ENCODE measurements around the gene RAB3A.

RAB3A gene

DNA sequence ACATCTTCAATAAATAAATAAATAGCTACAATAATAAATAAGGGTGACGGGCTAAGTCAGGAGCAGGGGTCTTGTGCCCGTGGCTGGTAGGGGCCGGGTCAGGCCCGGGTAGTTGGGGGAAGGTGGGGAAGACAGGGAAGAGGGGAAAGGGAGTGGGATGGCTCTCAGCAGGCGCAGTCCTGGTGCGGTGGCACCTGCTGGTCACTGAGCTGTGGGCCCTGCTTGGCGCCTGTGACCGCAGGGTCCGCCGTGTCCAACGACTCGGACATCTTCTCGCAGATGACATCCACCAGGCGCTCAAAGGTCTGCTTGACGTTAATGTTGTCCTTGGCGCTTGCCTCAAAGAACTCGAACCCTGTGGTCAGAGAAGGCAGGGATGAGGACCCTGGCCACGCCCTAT, 6.5 kb downstream of the RAB3A start:
- DNase-seq, result no peak

DNA sequence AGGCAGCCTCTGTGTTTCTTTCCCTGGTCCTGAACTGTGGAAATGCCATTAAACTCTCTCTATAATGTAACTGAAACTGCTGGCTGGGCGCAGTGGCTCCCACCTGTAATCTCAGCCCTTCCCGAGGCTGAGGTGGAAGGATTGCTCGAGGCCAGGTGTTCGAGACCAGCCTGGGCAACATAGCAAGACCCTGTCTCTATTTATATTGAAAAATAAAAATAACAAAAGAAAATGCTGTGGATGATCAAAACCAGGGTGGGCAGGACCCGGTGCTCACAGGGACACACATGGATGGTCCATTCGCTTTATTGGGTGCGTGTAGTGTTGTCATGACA, 7.4 kb downstream of the RAB3A start:
- DNase-seq, result no peak

DNA sequence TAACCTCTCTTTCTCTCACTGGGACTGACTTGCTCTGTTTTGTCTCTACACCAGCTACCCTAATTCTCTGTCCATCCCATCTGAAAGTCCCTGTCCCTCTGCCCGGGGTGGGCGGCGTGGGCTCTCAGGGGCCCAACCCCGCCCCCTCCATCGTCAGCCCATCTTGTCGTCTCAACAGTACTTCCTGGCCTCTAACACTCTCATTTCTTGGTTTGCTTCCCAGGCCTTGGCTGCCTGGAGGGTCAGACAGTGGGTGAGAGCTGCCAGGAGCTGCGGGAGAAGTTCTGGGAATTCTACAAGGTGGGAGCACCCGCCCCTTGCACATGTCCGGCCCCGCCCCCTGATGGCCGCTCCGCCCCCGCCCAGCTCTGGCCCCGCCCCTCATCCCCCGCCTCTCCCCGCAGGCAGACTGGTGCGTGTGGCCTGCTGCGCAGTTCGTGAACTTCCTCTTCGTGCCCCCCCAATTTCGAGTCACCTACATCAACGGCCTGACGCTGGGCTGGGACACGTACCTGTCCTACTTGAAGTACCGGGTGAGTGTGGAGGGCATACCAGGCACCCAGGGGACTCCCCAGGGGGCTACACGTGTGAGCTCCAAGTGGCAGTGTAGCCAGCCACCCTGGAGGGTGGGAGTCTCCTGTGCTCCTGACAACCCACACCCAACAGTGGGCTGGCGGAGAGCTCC, 9.1 kb downstream of the RAB3A start:
- DNase-seq, result no peak

DNA sequence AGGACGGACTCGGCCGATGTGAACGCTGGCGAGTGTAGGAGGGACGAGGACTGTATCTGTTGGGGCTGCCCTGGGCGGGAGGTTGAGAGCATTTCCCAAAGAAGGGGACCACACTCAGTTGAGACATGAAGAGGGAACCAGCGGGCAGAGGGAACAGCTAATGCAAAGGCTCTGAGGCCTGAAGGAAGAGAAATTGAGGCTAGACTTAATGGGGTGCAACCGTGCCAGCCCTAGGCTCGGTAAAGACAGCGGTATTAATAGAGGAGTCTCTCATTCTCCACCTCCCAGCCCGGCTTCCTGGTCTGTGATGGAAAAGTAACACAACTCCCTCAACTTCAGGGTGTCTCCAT, 9.7 kb downstream of the RAB3A start:
- no peak for DNase-seq

DNA sequence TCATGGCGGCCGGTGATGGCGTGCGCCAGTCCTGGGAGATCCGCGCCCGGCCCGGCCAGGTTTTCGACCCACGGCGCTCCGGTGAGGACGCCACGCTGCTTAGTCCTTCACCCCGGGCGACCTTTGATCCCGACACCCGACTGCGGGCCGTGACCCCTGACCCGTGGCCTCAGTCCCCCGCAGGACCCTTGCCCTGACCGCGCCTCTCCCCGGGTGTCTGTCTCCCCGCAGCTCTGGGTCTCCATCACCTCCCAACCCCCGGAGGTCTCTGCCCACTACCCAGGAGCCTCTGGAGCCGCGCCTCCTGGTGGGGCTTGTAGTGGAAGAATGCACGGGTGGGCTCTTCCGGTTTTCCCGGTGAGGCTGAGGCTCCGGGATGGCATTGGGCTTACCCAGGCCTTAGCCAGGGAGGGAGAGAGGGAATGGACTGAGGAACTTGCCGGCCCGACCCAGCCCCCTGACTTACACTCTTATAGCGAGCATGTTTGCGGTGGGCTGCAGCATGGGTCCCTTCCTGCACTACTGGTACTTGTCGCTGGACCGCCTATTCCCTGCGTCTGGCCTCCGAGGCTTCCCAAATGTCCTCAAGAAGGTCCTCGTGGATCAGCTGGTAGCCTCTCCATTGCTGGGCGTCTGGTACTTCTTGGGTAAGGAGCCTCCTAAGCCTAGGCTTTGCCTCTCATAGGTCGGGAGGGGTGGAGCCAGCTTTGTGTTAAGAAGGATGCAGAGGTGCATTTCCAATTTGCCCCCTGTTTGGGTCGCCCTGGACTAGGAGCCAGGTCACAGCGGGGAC, 10.3 kb downstream of the RAB3A start:
- no peak for DNase-seq

DNA sequence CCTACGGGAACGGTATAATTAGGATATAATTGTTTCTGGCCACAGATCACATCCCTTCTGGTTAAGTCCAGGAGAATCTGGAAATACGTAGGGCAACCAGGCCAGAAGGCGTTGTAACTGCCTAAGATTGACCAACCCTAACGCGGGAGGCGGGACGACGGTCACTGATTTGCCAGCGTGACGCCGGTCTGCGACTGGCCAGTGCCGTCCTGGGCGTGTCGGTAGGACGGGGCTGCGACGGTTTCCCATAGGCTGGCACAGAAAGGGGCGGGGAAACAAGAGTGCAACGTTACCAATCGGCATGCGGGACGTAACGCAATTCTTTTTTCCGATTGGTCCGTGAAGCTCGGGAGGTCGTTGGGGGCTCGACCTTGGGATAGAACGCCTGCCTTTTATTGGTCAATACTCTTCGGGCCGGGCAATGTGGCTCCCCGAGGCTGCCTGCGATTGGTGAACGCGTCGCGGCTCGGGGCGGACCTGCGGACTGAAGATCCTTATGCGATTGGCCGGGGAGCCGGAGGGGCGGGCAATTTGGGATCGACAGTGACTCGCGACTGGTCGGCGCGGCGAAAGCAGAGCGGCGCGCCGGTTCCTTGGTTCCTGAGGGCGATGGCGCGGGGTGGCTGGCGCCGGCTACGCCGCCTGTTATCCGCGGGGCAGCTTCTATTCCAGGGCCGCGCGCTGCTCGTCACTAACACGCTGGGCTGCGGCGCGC, 11.0 kb downstream of the RAB3A start, which contains the start of gene MPV17L2:
Gene MPV17L2, plus strand, starts transcription at position 546 of the 715 bp plus-strand sequence. Its CDS starts 64 bp downstream, at position 610.
- peak; percentile 100 for DNase-seq

DNA sequence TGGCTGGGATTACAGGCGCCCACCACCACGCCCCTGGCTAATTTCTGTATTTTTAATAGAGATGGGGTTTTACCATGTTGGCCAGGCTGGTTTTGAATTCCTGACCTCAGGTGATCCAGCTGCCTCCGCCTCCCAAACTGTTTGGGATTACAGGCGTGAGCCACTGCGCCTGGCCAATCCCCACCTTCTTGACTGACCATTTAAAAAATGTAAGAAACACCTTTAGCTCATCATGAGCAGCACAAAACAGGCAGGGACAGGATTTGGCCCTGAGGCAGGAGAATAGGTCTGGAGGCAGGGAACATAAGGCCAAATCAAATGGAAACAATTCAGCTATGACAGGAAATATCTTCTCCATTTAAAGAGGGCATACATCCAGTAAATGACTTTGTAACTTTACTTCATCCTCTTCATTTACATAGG, 12.2 kb downstream of the RAB3A start:
- DNase-seq, result no peak

DNA sequence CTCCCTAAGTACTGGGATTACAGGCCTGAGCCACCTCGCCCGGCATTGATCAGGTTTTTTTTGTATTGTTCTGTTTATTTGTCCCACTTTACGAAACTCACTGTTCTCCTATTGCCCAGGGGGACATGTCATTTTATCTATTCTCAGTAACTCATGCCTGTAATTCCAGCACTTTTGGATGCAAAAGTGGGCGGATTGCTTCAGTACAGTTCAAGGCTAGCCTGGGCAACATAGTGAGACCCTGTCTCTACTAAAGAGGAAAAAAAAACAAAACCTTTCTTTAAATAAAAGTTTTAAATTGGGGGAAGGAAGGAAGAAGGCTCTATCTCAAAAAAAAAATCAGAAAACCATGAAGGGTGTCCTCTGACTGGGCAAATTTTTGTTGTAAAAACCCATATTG, 13.6 kb downstream of the RAB3A start:
- no peak for DNase-seq

DNA sequence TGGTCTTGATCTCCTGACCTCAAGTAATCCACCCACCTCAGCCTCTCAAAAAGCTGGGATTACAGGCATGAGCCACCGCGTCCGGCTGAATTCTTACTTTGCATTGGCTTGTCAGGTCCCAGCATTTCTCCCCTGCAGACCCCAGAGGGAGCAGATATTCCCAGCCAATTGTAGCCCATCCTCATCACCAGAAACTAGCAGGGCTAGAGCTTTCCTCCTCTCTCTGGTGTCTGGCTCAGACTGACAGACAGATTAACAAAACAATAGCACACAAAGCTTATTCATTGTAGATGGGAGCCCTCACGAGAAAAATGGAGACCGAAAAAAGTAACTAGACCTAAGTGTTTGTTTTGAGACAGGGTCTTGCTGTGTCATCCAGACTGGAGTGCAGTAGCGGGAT, 18.3 kb downstream of the RAB3A start:
- DNase-seq, result no peak

DNA sequence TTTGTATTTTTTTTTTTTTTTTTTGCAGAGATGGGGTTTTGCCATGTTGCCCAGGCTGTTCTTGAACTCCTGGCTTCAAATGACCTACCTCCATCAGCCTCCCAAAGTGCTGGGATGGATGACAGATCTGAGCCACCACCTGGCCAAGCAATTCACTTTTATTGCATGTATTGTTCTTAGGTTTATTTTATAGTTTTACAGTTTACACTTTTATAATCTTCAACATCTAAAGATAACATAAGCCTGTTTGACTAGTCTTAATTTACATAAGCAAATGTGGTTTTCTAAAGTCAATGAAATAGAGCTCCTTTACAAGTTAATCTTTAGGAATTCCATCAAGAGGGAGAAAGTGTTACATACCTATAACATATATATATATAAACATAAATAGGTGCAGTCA, 20.3 kb downstream of the RAB3A start:
- no peak for DNase-seq

DNA sequence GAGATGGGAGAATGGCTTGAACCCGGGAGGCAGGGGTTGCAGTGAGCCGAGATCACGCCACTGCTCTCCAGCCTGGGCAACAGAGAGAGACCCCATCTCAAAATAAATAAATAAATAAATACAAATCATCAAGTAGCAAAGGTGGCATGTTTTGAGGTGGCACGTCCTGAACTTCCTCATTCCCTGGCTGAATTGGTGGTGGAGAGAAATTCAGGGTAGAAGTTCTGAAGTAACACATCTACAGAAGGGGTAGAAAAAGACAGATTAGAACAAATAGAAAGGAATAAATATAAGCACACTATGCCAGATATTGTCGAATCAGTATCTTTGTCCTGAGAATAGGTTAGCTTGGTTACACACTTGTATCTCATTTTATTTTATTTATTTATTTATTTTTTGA, 23.9 kb downstream of the RAB3A start:
- no peak for DNase-seq

DNA sequence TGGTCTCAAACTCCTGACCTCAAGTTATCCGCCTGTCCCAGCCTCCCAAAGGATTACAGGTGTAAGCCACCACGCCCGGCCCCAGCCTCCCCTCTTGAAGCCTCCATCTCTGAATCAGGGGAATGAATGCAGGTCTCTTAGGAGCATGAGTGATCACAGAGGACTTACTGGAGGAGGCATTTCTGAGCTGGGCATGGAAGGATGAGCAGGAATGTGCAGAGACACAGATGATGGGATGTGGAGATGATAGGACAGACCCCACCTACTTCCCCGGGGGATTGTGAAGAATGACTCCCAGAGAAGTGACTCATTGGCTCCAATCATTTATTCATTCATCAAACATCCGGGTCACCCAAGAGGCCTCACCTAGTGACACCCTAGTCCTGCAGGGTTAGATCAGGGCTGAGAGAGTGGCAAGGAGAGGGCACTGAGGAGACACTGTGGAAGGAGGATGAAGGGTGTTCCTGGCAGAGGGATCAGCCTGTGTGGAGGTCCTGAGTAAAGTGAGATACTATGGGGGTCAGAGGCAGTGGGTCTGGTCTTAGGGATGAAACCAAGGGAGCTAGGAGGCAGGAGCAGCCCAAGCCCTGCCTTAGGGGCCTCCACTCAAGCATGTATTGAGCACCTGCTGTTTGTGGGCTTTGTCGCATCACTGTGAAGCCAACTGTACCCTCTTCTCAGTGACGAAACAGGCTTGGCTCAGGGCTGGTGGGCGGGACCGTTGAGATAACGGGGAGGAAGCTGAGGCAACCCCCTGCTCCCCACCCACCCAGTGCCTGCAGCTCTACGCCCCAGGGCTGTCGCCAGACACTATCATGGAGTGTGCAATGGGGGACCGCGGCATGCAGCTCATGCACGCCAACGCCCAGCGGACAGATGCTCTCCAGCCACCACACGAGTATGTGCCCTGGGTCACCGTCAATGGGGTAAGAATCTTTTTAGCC, 27.2 kb downstream of the RAB3A start:
- no peak for DNase-seq

DNA sequence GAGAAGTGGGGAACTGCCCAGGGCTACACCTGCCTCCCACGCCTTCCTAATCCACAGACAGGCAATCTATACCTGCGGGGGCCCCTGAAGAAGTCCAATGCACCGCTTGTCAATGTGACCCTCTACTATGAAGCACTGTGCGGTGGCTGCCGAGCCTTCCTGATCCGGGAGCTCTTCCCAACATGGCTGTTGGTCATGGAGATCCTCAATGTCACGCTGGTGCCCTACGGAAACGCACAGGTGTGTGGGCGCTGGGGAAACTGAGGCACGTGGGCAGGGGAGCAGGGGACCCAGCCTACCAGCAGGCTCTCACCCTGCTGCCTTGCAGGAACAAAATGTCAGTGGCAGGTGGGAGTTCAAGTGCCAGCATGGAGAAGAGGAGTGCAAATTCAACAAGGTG, 28.9 kb downstream of the RAB3A start:
- DNase-seq, result no peak

DNA sequence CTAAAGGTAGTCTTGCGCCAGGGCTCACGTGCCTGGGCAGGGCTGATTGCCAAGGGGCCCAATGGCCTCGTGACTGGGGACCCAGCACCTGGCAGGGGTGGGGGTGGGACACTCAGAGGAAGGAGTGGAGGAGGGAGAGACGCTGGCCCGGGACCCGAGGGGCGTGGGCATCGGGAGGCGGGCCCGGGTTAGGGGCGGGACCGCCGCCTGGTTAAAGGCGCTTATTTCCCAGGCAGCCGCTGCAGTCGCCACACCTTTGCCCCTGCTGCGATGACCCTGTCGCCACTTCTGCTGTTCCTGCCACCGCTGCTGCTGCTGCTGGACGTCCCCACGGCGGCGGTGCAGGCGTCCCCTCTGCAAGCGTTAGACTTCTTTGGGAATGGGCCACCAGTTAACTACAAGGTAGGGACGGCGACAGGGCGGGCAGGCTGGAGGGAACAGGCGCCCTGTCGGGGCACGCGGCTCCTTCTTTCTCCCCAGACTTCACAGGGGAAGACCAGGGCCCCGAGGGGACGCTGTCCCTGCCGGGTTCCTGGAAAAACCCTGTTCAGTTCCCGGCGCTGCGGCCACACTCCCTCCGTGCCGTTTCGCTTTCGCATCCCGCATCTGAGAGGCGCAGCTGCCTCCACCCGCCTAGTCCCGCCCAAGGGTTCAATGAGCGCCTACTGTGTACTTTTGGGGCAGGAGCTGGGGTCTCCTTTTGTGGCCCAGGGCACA, 30.1 kb downstream of the RAB3A start, which contains the start of gene IFI30:
Gene IFI30, plus strand, starts transcription at position 242 of the 717 bp plus-strand sequence. Its CDS starts 29 bp downstream, at position 271.
- DNase-seq, result peak; percentile 57

DNA sequence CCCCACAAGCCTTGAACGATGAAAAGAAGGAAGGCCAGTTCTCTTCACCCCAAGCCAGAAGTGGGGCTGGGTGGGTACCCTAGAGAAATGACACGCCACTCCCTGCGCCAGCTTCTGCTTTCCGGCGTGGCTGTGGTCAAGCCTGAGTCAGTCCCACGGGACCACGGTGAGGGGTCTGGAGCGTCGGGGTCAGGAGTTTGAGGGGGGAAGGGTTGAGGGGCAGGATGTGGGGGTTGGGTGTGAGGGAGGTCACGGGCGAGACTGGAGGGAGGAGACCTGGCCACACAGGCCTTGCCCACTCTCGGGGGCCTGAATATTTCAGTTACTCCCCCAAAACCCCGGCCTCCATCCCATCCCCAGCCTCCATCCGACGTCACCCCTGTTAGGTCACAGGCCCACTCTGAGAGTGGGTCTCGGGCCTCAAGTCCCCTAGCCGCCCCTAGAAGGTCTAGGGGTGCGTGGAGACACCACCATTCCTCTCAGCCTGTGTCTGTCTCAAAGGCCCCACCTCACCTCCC, 30.7 kb downstream of the RAB3A start:
- DNase-seq, result no peak

DNA sequence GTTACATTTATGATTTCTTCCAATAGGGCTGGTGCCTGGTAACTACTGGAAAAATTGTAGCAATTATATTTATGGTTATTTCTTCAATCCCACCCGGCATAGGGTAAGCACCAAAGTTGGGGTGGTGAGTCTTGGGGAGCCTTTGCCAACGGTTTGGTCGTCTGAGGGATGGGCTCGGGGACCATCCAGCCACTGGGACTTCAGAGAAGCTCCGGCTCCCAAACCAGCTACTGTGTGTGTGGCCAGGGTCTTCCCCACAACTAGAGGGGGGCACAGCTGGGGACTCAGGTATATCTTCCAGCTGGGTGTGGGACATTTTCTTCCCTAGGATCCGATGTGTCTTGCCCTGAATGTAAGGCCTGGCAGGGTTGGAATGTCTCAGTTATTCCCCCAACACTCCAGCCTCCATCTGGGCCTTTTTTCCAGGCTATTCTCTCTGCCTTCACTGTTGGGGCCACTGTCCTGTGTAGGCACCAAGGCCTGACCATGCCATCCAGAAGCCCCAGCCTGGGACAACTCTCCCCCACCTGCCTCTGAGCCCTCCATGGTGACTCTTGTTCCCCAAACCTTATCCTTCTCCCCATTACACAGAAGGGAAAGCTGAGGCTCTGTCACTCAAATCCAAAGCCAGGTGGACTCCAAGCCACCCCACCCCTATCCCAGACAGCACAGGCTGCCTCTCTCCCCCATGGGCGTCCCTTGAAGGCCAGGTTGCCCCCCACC, 31.4 kb downstream of the RAB3A start:
- no peak for DNase-seq

DNA sequence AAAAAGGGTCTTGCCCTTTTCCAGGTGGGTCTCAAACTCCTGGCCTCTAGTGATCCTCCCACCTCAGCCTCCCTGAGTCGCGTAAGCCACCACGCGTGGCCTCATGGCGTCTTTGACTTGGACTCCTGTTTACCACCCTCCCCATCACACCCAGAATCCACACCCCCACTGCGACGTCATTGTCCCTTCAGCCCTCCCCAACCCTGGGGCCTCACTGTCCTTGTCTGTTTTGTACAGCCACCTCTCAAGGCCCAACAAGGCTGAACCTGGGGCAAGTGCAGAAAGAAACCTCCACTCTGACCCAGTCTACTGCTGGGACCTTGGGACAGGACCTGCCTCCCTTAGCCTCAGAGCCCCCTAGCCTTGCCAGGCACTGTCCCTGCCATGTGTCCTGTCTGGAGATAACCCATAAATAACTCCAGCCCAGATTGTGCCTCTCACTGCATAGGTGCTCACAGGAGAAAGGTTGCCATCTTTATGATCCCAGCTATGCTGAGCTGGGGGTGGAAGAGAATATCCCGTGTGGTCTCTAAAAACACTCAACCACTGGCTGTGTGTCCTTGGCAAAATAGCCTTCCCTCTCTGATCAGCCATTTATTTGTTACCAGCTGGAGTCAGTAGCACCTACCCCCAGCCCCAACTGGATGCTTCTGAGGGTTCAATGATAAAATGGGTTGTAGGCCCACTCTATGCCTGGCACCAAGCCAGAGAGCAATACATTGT, 32.1 kb downstream of the RAB3A start:
- no peak for DNase-seq

DNA sequence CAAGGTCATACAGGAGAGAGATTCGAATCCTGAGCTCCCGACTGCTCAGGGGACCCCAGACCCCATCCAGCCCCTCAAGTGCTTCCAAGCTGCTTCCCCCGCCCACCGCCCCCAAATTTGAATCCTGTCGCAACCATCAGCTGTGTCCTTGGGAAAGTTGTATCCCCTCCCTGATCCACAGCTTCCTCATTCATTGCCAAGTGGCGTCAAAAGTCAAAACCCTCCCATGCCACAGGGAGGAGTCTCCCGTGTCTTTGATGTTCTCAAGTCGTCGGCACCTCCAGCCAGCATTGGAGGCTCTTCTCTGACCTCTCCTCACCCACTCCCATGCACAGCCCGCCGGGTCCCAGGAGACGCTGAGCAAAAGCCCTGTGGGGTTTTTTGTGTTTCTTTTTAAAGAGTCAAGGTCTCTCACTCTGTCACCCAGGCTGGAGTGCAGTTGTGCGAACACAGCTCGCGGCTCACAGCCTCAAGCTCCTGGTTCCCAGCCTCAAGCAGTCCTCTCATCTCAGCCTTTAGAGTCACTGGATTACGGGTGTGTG, 33.1 kb downstream of the RAB3A start:
- DNase-seq, result no peak

DNA sequence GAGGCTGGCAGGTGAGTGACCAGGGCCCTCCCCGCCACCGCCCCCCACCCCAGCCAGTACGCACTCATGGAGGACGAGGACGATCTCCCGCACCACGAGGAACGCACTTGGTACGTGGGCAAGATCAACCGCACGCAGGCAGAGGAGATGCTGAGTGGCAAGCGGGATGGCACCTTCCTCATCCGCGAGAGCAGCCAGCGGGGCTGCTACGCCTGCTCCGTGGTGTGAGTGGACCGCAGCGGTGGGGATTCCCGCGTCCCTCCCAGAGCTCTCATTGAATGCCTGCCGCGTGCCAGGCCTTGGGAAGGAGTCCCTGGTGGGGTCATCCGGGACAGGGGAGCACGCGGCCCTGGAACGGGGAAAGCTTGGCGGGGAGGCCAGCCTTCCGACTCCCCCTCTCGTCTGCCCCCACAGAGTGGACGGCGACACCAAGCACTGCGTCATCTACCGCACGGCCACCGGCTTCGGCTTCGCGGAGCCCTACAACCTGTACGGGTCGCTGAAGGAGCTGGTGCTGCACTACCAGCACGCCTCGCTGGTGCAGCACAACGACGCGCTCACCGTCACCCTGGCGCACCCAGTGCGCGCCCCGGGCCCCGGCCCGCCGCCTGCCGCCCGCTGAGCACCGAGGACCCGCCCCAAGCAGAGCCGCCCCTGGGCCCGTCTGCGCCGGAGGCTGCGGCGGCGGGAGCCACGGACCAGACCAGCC, 35.0 kb downstream of the RAB3A start:
- no peak for DNase-seq

Measured in NK-92 treated with Interleukin-12 subunit alpha and Interleukin-12 subunit beta, amount 100 ng/mL, for 24 hours (cell line).